Heart left ventricle (tissue), 13 donors: Measurements from ENCODE around the gene ZDHHC20.

Experiments
- POLR2A ChIP-seq, 2 donors: fragments of 450-650 bp; IDR thresholded peaks; one replicate each; pipeline ENCODE4 v1.6.1; 2017; ENCODE audit warnings: antibody characterized with exemption in 2 of 2, mild to moderate bottlenecking in 2 of 2, moderate library complexity in 2 of 2
- TF ChIP-seq, protein P1 (sequence below), 12 donors: fragments of 200-600 bp; sonication (generic) in 4 of 12; IDR thresholded peaks; one replicate each; pipeline versions ENCODE4 v1.5.0 to v1.8.0; 2018 to 2022; ENCODE audit warnings: antibody characterized with exemption in 12 of 12, mild to moderate bottlenecking in 5 of 12
- donor health status: ischemic (EF 13 %, LVEDD 7.1; RV severe dilation, severe dysfunction).
- donor health status: DM: no; HTN: yes; CAD: no.
- donor health status: DM: no; HTN: no; CAD: no.
- donor health status: ischemic (EF 25% LVEDD 6.9; RV normal size, moderate dysfunction).
- donor health status: ischemic (EF 25% LVEDD 5.7; RV mildly dilated, moderate dysfunction).
- donor health status: ischemic (EF 35%, LVEDD 5.7; RV mildly dilated, moderate dysfunction).
- donor health status: nonischemic (EF 11% LVEDD 7.7; RV severe dilation, severe dysfunction).
- donor health status: DM: yes; HTN: yes; CAD: no.
- donor health status: PGD.
- donor health status: ischemic (EF 29% LVEDD 5.4; RV normal size, mild dysfunction).
- donor health status: nonischemic (EF 23%, LVEDD 6.1; RV moderate dilation, normal function).

DNA sequence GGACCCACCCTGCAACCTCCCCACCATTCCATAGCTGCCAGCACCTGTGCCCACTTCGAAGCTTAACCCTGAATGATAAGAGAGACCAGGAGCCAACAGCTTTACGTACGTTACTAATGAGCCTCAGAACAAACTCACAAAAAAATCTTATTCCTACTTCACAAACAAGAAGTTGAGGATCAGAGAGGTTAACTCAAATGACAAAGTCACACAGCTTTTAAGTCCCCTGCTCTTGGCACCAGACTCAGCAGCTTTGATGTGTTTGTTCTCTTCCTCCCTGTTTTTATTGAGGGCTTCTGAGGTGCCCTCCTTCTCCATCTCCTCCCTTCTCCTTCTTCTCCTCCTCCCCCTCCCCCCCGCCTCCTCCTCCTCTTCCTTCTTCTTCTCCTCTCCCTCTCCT is 115.4 kb downstream of the ZDHHC20 start:
- TF ChIP-seq, protein P1, sequence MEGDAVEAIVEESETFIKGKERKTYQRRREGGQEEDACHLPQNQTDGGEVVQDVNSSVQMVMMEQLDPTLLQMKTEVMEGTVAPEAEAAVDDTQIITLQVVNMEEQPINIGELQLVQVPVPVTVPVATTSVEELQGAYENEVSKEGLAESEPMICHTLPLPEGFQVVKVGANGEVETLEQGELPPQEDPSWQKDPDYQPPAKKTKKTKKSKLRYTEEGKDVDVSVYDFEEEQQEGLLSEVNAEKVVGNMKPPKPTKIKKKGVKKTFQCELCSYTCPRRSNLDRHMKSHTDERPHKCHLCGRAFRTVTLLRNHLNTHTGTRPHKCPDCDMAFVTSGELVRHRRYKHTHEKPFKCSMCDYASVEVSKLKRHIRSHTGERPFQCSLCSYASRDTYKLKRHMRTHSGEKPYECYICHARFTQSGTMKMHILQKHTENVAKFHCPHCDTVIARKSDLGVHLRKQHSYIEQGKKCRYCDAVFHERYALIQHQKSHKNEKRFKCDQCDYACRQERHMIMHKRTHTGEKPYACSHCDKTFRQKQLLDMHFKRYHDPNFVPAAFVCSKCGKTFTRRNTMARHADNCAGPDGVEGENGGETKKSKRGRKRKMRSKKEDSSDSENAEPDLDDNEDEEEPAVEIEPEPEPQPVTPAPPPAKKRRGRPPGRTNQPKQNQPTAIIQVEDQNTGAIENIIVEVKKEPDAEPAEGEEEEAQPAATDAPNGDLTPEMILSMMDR (IDR thresholded peaks at IDR 0.05): no peak
- no peak for TF ChIP-seq POLR2A (IDR thresholded peaks at IDR 0.05)
